Cardiac septum (tissue), 1 donor: Measurements from ENCODE around the gene ISCA2. TPM values are rescaled to one million over a fixed set of nuclear protein-coding genes. Genes with fewer than 3 reads are reported as not detected.
A peak's percentile ranks its signal among the peaks of the same experiment; 100 is the strongest.

ENCODE experiments used
- DNase-seq: peaks from one replicate; pipeline ENCODE4 v3.0.0-alpha.2; 2020; ENCODE audit warnings: low spot score
- intact Hi-C: fragments of 100-400 bp; cut with DNase I; formaldehyde crosslinking; loops from one replicate; pipeline ENCODE4 v1.14.0; 2022
- total RNA-seq: library from RNA; stranded (reverse); fragmentation: NEBNext Ultra II Directional; extraction: Animal tissue kit (Norgen Biotek cat#: 25700); gene quantifications from one replicate; pipeline ENCODE4 v1.2.1, GENCODE V29; 2021
- donor health status: DM: no; HTN: no; CAD: no.

ISCA2 gene
- total RNA-seq, 1 donor from 2014 or later, result 40.5 TPM

DNA sequence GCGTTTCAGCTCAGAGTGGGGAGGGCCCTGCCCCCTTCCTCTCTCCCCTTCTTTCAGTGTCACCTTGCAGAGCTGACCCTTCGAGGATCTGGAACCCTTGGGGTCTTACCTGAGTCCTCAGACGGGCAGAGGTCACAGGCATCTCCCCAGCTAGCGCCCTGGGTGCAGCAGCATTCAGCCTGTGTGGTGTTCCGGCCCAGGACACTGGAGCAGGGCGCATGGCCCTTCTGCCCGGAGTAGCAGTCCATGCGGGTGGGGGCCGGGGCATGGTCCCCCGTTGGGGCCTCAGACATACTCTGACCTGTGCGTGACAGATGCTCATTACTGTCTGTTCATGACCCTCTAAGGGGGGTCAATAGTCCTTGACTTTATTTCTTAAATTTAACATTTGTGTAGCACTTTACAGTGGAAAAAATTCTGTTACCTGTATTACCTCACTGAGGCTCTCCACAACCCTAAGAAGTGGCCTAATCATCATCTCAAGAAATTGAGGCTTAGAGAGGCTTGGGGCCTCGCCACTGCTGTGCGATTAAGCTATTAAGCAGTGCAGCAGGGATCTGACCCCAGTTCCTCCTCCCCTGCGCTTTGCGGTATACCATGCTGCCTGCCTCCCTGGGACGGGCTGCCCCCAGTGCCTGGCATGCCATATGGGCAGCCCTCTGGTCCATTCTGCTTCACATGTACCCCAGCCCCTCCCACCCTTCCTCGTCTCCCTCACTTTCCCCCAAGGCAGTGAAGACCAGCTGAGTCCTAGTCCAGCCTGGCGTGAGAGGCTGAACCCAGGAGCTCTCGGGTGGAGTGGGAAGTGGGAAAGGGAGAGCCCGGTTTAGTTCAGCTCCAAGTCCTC is 11.5 kb downstream of the ISCA2 start:
- intact Hi-C loops, result loop anchor here (5.0 kb wide), 1 partner anchor 107 kb away; the partner anchor contains the start of gene LTBP2
- peak; percentile 64 for DNase-seq

DNA sequence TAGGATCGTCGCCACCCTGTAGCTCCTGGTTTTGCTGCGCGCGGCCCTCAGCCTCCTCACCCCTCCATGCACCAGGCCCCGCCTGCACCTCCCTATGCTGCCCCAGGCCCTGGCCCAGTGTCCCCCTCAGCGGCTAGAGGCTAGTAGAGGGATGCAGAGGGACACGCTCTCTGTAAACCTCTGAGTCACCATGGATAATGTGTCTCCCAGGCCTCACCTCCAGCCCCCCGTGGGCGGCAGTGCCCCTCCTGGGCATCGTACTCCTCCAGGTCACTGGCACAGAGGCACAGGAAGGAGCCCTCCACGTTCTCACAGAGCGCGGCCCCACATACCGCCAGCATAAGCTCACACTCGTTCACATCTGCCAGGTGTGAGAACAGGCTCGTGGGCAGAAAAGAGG is 12.3 kb downstream of the ISCA2 start:
- peak; percentile 74 for DNase-seq
- intact Hi-C loops, result no loop called here

DNA sequence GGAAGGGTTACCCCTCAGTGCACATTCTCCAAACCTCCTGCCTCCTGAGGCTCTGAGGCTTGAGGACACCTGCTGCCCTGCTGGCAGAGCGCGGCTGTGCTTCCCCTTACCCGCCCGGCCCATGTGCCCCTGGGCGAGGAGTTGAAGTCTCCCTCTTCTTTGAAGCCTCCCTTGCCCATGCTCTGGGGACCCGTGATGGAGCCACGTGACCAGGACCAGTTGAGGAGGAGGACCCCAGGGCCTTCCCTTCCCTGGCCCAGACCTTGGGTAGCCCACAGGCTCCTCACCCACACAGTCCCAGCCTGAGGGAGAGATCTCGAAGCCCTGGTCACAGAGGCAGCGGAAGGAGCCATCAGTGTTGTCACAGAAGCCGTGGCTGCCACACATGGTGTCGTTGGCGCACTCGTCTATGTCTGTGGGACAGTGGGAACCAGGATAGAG is 12.9 kb downstream of the ISCA2 start:
- DNase-seq, result peak; percentile 66
- intact Hi-C loops, result no loop called here

DNA sequence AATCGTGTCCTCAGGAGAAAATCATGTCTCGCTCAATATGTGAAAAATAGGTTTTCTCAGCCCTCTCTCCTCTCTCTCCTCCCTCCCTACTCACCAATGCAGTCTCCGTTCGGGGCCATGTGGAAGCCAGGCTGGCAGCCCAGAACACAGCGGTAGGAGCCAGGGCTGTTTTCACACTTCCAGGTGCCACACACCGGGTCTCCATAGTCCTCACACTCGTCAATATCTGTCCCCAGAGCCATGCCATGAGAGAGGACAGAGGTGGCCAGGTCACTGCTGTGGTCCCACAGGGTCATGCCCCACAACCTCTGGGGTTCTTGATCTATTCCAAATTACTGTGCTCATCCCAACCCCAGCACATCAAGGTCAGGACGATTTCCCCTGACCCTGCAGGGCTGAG is 13.5 kb downstream of the ISCA2 start:
- intact Hi-C loops, result no loop called here

DNA sequence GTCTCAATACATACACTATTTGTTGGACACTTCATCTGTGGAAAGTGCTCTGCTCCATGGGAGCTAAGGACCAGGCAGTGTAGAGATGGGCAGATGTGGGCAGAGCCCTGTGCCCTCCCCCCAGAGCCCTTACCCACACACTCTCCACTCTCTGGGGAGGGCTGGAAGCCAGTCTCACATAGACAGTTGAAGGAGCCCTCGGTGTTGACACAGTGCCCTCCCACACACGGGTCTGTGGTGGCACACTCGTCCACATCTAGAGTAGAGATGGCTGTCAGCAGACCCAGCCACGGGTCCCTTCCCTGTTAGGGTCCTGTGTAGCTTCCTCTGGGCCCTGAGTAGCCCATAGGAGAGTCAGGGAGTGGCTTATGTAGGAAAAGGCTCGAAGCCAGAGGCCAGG is 14.3 kb downstream of the ISCA2 start:
- peak; percentile 41 for DNase-seq
- intact Hi-C loops, result no loop called here

More for the DNA sequence above, 13.5 kb downstream of the ISCA2 start:
- peak; percentile 67 for DNase-seq

- intact Hi-C loops, result no loop called here
- peak; percentile 49 for DNase-seq
Measured at GRCh38 chr14:74508292-74508731, 14.7 kb downstream of the ISCA2 start.

- intact Hi-C loops, result no loop called here
- DNase-seq, result peak; percentile 71
Measured at GRCh38 chr14:74508844-74509428, 15.4 kb downstream of the ISCA2 start.

- intact Hi-C loops, result no loop called here
- DNase-seq, result peak; percentile 50
Measured at GRCh38 chr14:74509587-74510222, 16.1 kb downstream of the ISCA2 start.

DNA sequence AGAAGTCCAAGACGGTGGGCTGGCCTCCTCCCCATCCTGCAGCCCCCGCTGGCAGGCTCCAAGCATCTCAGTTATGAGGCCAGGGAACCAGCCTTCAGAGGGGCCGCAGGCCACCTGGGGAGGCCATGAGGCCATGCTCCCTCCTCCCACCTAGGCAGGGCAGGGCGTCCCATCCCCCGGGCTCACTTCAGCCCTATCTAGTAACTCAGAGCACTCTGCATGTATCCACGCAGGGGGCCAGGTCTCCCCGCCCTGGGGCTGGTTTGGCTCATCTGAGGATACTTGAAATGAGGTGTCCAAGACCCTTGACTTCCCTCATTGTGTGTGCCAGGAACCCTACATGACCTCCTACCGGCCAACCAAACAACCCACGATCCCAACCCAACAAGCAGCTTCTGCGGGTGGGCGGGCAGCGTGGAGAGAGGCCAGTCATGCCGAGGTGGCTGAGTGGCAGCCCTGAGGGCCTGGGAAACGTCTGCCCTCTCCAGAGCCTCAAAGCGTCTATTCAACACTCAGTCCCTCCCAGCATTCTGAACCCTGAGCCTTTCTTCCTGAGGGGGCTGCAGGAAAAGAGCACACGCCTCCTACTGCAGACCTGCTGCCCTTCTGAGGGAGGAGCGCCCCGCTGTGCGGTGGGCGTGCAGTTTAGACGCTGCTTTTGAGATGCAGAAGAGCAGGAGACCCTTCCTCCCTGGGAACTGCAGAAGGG is 16.8 kb downstream of the ISCA2 start:
- intact Hi-C loops, result no loop called here
- peak; percentile 70 for DNase-seq

- intact Hi-C loops, result no loop called here
- peak; percentile 72 for DNase-seq
Measured at GRCh38 chr14:74510959-74511409, 17.4 kb downstream of the ISCA2 start.

DNA sequence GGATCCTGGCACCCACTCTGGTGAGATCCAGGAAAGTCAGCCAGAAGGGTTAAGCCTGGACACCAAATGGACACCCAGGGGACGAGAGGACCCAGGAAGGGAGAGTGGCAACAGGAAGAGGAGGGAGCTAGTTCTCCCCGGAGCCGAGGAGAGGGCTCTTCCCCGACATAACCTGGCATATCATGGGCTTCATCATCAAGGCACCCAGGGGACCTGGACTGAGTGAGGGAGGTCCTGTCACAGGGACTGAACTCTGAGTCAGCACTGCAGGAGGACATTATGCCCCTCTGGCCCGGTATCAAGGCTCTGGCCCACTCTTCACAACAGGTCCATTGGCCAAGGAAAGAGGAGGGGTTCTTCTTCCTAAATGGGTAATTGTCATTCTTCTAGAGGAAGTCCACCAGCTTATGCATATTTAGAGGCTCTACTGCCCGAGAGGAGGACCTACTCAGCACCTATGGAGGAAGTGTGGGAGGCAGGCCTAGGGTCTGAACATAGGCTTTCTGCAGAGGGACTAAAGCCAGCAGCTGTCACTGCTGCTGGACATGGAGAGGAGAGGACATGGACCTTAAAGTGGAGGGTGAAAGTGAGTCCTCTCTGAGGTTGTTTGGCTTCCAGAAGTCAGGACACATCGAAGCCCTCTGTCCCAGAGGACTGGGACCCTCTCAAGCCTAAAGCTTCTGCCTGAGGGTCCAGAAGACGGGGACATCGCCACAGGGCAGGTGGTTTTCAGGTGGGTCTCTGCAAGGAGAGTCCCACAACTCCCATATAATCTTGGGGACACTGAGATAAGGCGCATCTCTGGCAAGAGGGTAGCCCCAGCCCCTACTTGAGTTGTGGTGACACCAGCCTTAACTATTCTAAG is 18.6 kb downstream of the ISCA2 start:
- intact Hi-C loops, result no loop called here
- DNase-seq, result no peak

- intact Hi-C loops, result no loop called here
- peak; percentile 75 for DNase-seq
Measured at GRCh38 chr14:74514471-74514941, 20.9 kb downstream of the ISCA2 start.

DNA sequence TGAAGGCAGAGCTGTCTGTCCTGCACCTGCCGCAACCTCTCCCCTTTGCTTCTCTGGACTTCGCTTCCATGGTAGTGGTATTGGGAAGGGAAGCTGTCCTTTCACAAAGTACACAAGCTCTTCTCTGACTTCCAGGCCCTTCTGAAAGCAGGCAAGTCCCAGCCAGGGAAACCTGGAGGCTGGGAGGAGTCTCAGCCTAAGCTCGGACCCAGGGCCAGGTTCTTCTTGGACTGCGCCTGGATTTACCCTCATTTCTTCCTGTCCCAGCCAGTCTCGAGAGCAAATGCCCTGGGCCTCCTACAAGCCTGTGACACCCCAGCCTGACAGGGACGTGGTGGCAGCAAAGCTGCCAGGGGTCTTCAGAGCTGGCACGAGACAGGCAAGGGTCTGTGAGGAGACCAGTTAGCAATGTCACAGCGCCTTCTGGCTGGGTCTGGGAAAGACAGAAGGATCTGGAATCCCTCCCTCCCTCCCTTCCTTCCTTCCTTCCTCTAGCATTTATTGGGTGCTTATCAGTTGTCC is 22.4 kb downstream of the ISCA2 start:
- intact Hi-C loops, result no loop called here
- peak; percentile 26 for DNase-seq

GRCh38 chr14:74516451-74517160 is 23.0 kb downstream of the ISCA2 start:
- DNase-seq, result no peak
- intact Hi-C loops, result no loop called here

DNA sequence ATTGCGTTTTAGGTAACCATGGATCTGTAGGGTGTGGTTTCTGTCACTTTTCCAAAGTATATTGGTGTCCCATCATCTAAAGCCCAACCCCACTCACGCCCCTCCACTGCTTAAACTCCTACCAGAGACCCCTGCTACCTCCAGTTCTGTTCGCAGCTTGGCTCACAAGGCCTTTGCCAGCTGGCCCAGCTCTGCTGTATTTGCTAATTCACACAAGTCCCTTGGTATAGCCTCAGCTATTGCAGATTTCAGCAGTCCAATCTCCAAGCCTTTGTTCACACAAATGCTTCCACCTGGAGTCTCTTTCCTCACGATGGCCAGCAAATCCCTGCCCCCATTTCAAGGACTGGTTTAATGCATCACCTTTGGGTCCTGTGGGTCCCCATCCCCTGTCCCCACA is 24.2 kb downstream of the ISCA2 start:
- DNase-seq, result no peak
- intact Hi-C loops, result no loop called here

DNA sequence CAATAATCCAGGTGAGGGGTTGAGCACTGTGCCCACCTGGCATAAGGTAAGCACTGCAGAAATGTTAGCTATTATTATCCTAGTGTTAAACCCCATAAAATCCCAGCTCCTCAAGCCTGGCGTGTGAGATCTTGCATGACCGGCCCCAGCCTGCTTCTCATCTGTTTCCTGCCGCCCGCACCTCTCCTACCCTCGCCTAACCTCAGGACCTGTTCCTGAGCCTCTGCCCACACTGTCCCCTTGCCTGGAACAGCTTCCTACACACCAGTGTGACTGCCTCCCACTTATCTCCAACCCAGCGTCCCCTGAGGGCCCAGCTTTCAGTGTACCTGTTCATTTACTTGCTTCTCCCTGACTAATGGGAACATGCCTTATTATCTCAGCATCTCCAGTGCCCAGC is 24.7 kb downstream of the ISCA2 start:
- DNase-seq, result no peak
- intact Hi-C loops, result no loop called here

DNA sequence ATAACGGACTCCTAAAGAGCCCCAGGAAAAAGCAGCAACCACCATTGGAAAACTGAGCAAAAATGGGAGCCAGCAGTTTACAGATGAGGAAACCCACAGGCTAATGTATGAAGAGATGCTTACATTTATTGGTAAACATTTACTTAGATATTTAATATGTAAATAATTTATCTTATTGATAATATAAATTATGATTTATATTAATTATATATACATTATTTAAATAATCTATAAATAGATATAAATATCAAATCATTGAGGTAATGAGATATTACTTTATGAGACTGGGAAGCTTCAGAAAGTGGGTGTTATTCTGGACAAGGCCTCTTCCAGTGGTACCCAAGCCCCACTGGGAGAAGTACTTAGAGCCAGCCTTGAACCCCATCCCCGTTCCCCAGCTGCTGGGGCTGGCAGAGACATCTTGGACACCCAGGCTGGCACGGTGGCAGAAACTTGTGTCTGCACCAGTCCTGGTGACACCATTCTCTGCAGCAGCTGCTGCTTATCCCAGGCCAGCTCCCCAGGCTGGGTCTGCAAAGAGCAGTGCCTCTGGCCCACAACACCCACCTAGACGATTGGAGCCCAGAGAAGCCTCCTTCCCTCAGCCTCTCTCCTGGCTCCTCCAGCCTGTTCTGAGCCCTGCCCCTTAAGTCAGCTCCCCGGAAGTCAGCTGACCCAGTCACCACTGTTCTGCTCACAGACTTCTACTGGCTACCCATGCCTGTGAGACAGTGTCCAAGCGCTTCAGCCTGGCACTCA is 25.9 kb downstream of the ISCA2 start:
- DNase-seq, result no peak
- intact Hi-C loops, result no loop called here
